ENCODE data around the gene CACNB4.
"Not testable (repeated sequence)": the region's sequence is repeated elsewhere in the genome, so short reads cannot be mapped to it uniquely, and the experiment has no call there.

CACNB4 gene

DNA sequence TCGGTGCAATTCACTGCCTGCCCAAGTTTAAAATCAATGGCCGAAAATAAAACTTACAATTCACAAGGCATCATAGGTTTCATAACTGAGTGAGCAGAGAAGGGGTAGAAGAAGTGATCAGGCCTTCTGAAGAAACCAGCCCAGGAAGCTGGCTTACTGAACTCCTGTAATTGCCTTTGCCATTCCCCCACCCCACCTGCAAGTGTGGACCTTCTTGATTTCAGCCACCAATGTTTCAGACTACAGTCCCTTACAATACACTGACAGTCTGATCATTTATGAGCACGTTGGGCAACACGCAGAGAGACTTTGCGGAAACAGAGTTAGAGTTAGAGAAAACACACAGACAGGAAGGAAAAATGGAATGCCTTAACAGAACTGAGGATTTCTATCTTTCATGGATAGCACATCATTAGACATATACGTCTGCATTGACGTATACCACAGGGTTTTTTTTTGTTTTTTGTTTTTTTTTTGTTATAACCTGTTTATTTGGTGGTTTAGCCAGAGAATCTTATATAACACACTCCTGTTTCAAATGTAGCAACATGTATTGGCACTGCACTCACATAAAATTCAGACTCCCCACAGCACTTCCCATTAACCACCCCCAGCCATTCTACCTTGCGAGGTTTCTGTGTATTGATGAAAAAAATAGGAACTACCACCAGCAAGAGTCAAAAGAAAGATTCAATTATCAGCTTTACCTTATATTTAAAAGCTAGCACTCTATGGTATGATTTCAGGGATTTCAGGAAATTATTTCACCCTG is 126.4 kb downstream of the CACNB4 start:
- no peak for DNase-seq

DNA sequence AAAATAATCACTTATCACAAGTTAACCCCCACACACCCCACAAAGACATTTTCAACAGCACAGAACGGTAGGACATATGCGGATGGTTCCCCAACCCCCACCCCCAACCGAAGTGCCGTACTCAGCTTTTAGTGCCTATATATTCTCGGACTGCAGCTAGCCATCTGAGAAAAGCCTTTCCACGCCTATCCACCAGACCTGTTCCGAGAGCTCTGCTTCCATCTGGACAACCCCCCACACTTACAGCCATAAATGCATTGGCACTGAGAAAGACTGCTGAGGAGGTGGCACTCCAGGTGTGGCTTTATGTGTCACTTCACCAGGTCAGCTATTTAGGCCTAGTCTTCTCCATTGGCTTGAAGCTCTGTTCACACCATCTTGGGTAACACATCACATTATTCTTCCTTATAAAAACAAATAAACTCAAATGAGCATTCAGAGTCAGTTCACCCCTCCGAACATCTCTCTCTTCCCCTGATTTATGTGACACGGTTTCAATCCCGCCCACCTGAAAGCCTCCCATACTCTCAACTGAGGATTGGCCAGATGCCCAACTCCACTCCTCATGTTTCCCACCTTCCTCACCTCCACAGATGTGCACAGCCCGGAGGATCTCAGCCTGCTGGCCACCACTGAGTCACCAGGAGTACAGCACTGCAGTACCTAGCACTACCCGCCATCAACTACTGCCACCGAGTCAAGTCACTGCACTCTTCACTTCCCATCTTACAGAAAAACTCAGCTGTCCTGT is 127.4 kb downstream of the CACNB4 start:
- DNase-seq, result no peak

DNA sequence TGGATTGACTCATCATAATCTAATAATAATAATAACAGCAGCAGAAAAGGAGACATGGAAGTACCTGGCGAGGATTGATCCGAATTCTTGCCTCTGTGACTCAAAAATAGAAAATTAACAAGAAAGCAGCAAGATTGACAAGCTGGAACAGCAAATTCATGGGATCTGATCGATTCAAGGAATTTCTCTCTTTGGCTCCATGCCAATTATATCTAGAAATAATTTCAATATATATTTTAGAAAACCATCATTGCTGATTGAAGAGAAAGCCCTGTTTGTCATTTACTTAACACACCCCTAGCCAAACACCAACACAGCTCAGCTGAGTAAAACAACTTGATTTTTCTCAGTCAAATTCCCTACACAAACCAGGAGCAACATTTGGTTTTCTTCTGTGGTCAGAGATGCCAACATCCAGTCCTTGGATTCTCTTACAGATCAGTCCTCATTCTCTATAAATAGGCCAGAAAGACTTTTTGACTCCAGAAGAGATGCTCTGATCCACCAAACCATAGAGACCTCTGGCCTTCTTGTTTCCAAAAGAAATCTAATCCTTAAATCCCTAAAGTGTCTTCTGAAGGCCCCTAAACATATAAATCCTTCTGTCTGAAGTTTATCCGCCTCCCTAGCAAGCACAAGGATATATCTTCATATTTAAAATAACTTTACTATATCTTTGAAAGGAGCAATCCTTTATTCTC is 129.9 kb downstream of the CACNB4 start:
- DNase-seq, result no peak

DNA sequence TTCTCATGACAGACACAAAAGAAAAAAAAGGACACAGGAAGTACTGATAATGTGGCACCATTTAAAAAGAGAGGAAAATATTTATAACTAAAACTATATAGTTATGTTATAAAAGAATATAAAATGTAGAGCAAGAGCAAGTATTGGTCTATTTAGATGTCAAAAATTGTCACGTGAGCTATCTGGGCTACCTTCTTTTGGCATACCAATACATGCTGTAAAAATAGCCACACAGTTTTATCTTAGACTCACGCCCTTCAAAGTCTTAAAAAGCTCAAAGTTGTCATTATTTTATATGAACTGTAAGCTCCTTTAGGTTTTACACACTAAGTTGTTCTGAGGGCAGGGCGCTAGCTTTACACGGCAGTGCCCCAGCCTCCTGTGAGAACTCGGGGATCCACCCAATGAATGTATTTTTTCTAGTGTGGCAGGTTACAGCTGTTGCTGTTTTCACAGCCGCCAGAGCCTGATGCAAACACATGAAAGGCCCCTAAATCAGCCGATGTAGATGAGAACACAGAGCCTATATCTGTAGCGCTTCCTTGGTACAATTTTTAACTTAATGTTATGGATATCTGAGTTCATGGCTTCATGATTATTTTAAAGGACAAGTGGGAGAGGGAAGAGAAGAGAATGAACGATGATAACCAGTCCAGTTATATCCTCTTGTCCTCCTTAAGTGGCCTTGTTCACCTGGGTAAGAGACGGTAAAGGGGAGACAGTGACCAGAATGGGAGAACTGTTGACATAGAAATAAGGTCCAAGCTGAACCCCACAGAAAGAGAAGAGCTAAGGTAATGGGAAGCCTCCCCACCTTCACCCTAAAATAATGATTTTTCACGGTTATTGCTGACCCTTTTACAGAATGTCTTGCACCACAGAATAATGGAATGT is 130.8 kb downstream of the CACNB4 start:
- no peak for DNase-seq

DNA sequence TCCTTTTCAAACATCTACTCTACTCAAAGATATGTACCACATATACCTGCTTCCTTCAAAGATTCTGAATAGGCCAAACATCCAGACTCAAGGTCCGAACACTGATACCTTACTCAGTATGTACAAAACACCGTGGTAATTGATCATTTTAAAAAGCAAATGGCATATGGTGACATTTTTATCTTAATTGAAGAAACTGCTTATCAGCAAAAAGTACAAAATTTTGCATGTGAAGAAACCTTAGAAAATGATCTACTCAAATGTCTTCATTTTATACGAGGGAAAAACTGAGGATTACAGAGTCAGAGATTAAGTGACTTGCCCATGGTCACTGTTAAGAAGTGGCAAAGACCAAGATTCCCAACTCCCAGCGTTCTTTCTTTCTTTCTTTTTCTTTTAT is 133.0 kb downstream of the CACNB4 start:
- DNase-seq, result no peak

DNA sequence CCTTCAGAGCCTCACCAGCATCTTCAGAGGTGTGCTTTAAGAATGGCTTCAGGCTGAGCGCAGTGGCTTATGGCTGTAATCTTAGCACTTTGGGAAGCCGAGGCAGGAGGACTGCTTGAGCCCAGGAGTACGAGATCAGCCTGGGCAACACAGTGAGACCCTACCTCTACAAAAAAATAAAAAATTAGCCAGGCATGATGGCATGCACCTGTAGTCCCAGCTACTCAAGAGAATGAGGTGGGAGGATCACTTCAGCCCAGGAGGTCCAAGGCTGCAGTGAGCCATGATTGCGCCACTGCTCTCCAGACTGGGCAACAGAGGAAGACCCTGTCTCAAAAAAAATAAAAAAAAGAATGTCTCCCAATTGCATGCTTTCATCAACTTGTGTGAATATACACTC is 137.3 kb downstream of the CACNB4 start:
- DNase-seq, result no peak

DNA sequence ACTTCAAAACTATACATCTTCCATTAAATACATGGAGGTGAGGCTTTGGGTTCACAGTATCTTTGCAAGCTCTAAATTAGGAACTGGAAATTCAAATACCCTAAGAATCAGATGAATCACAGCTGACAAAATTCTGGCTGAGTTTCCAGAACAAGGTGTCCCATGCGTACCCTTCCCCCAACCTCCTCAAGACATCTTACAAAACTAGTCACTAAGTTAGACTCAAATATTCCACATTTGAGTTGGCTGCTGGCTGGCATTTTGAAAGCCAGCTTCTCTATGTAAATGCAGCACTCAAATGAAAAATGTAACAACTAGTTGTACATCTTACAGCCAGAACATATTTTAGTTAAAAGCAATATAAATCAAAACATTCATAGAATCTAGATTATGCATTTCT is 139.6 kb downstream of the CACNB4 start:
- DNase-seq, result no peak

DNA sequence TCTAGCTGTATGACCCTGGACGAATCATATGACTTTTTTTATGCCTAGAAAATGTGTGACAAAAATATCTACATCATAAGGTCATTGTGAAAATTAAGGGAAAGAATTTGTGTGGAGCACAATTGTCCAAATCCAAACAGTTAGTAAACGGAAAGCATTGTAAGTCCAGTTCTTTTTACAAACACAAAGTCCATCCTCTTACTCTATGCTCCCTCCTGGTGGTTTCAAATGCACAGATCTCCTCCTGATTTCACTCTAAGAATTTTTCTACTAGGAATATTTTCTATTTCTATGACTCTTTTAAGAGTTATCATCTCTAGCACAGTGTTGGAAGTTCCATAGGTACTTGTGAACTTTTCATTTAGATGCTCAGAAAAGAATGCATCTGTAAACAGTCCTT is 145.4 kb downstream of the CACNB4 start:
- DNase-seq, result no peak

DNA sequence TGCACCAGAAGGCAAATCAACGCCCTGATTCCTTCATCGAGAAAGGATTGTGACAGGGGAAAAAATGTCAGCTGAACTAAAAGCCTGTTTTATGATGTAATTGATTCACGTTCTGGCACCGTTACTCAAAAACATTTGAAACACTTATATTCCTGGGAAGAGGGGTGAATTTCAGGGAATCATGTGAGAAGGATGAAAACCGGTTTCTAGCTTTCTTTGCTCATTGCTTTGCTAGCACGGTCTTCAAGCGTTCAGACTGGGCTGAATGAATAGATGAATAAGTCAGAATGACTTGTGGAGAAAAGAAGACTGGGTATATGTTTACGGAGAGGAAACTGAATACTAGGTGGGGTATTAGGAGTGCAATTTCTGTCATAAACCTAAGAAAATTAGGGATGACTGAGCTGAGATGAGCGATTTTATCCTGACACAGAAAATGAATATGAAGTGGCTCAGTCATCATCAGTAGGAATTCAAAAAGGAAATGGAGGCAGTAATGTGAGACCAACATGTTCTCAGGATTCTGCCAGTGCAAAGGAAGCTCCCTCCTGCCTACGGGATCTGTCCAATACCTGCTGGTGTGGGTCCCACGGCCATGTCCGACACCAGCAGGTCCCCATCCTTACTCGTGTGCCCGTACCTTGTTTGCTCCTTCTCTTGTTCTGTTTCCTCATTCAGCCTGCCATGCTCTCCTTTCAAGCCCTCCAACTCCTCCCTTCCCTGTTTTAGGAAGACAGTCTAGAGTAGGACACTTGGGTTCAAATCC is 146.0 kb downstream of the CACNB4 start:
- no peak for DNase-seq

DNA sequence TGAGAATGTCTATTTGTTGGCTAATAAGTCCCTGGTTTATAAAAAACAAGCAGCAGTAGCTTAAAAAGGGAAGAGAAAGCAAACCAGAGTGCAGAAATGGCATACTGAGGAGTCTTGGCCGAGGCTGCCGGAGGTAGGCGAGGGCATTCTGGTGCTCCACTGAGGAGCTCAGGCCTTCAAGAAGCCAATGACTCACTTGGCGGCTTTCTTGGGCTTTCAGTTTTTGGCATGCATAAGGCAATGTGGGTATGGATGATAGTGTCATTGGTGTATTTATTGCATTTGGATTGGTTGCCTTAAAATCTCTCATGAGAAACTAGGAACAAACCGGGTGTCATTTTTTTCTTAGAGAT is 151.1 kb downstream of the CACNB4 start:
- no peak for DNase-seq

DNA sequence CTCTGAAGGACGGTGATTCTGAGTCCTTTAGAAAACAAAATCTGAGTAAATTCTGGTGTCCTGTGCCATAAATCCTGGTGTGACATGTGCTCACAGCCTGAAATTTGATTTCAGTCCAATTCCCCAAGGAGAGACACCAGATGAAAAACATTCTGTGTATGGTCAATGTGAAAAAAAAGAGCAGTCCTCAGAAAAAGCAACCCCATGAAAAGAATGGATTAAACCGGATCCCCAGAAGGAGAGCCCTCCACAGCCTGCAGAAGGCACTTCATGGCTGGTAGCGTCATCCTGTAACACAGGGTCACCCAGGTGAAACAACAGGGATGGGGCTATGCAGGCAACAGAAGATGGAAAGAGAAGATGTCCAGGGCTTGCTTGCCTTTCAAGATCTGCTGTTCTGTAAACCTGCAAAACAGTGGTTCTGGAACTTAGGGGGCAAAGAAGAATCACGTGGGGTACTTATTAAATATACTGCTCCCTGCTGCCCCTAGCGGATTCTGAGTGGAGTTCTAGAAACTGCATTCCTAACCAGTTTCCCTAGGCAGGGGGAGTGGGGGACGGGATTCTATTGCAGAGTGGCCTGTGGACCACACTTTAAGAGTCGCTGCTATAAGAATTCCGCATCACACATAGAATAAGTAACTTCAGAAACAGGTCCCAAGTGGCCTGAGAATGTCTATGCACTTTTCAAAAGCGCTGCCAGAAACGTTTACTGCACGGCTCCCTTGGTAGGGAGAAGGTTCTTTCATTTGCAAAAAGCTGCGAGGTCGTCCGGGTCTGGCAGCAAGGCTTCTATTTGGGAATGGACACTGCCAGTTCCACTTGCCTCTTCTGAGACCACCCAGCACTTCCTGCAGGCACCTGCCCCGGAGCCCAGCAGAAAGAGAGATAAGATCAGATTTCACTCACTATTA is 151.7 kb downstream of the CACNB4 start:
- DNase-seq, result no peak

DNA sequence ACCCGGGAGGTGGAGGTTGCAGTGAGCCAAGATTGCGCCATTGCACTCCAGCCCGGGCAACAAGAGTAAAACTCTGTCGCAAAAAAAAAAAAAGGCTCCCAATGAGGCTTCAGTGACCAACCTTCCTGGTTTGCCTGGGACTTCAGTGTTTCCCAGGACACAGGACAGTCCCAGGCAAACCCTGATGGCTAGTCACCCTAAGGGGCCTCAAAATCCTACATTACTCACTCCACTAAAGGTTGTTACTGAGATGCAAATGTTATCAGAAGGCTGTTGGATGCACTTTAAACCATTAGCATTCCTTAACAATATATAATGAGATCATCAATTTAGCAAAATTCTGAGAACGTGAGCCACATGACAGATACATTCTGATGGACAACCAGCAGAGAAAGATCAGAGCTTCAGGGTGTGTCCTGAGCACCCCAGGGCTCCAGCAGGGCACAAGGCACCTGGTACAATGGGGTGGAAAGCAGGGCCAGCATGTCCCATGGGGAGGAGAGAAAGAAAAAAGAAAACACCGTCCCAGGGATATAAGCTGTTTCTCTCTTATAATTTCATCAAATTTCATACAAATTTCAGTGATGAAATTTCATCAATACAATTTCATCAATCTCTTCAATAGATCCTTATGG is 152.5 kb downstream of the CACNB4 start:
- DNase-seq, result no peak

DNA sequence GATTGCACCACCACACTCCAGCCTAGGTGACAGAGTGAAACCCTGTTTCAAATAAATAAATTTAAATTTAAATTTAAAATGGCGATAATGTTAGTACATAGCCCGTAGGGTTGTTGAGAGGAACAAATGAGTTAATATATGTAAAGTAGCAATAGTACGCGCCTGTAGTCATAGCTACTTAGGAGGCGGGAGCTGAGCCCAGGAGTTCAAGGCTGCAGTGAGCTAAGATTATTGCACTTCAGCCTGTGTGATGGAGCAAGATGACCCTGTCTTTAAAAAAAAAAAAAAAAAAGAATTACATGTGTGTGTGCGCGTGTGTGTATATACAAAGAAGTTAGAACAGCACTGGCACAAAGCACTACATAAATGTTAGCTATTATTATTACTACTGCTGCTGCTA is 153.2 kb downstream of the CACNB4 start:
- no peak for DNase-seq

DNA sequence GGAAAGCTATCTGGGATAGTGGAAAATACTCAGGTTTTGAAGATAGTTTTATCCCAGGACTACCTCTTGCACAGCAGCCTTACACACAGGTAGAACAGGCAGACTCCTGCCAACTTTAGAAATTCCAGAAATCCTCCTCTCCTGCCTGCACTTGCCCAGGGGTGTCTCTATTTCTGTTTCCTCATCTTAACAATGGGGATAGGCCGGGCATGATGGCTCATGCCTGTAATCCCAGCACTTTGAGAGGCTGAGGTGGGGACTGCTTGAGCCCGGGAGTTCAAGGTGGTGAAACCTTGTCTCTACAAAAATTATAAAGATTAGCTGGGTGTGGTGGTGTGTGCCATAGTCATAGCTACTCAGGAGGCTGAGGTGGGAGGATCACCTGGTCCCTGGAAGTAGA is 153.7 kb downstream of the CACNB4 start:
- no peak for DNase-seq

DNA sequence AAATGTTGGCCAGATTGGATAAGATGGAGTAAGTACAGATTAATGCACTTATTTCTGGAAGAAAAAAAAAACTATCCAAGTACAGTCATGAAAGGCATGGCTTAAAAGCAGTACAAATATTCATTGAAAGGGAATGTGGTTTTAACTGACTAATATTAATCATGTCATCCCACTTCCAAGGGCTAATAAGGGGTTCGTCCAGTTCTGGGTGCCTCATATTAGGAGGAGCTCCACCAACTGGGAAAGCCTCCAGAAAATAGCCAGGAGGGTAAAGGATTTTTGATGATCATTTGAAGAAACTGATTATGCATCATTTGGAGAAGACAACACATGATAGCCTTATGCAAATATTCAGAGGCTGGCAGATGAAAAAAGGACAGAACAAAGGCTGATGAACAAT is 155.4 kb downstream of the CACNB4 start:
- DNase-seq, result no peak

DNA sequence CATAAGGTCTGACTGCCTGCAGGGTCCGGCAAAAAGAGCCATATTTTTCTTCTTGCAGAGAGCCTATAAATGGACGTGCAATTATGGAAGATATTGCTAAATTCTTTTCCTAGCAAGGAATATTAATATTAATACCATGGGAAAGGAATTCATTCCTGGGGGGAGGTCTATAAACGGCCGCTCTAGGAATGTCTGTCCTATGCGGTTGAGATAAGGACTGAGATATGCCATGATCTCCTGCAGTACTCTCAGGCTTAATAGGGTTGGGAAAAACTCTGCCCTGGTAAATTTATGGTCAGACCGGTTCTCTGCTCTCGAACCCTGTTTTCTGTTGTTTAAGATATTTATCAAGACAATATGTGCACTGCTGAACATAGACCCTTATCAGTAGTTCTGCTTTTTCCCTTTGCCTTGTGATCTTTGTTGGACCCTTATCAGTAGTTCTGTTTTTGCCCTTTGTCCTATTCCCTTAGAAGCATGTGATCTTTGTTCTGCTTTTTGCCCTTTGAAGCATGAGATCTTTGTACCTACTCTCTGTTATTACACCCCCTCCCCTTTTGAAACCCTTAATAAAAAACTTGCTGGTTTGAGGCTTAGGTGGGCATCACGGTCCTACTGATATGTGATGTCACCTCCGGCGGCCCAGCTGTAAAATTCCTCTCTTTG is 156.2 kb downstream of the CACNB4 start:
- DNase-seq, result not testable (repeated sequence)

DNA sequence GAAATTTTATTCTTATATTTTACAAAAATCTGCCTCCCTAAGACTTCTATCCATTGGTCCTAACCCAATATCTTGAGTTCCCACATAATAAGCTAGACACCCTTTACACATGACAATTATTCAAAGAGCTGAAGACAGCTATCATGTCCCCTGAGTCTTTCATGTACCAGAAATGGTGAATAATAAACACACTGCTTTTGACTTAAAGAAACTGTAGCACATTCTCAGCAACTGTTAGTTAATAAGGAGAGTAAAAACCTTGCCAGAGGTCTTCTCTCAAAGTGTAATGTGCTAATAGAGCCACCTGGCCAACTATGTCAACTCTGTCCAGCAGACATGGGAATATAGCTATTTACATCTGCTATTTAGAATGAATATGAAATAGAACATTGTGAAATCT is 160.9 kb downstream of the CACNB4 start:
- DNase-seq, result no peak

DNA sequence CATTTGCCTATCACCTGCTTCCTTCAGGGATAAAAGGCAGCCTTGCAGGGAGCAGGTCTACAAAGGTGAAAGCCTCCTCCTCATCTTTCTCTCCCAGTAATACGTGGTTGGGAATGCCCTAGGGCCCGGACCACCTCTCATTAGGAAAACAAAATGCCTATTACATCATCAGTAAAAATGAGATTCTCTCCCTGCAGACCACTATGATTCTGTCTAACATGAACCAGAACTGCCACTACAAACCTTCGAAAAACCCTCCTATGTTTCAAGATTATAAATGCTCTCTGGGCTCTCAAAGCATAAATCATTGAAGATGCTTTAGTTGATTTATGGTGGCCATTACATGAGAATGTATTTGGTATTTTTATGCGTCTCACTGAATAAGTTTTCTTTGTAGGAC is 162.2 kb downstream of the CACNB4 start:
- no peak for DNase-seq

DNA sequence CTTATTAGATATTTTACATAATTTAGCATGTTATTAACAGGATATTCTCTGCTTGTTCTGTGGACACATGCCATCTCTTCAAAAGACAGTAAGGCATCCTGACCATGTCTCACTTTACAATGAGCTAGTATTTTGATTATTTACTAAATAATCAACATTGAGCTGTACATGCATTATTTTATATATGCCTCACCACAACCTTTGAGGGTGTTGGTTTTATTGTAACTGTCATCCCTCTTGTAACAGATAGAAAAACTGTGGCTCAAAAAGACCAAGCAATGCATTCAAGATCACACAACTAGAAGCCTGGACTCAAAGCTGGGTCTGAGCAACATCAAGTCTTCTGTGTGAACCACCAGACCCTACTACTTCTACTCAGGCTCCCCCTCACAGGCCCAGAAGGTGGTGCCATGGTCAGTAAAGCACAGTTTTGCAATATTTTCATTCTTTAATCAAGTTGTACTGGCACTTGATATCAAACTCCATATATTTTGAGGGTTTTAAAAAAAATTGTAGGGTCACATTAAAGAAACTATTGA is 165.5 kb downstream of the CACNB4 start:
- DNase-seq, result no peak

DNA sequence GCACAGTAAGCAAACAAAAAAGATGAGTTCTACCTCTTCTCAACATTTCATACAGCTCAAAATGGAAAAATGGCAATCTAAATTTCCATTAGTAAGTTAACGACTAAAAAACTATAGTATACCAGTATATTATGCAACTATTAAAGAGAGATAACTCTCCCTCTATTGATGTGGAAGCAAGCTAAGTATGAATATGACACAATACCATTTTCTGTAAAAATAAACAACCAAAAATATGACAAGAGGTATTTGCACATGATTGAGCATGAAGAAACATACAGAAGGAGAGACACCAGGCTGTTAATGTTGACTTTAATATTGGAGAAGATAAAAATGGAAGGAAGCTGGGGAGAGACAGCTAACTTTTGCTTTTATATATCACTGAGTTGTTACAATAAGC is 167.1 kb downstream of the CACNB4 start:
- DNase-seq, result no peak

All from NCI-H2081 (cell line).